Anterior cingulate cortex (tissue), 58 donors: Measurements from ENCODE around the gene CNOT4.

Experiments
- DNase-seq, 58 donors: peaks; one replicate each; lab custom pipeline; 2025; lab: John Stamatoyannopoulos, UW

CNOT4 gene

GRCh38 chr7:135407884-135408283 lies 102.0 kb downstream of the CNOT4 start:
- no peak for DNase-seq

GRCh38 chr7:135406918-135407317 lies 103.0 kb downstream of the CNOT4 start:
- DNase-seq, result no peak

GRCh38 chr7:135405969-135406368 lies 103.9 kb downstream of the CNOT4 start:
- no peak for DNase-seq

- no peak for DNase-seq
These were observed 106.6 kb downstream of the CNOT4 start for GRCh38 chr7:135403302-135403701.

GRCh38 chr7:135397689-135398088 lies 112.2 kb downstream of the CNOT4 start:
- DNase-seq, result no peak

- no peak for DNase-seq
These were observed 117.2 kb downstream of the CNOT4 start for GRCh38 chr7:135392701-135393100.

- DNase-seq, result no peak
These were observed 118.4 kb downstream of the CNOT4 start for GRCh38 chr7:135391514-135391913.

GRCh38 chr7:135390829-135391228 lies 119.1 kb downstream of the CNOT4 start:
- no peak for DNase-seq

- DNase-seq, result no peak
These were observed 119.9 kb downstream of the CNOT4 start for GRCh38 chr7:135389971-135390370.

- DNase-seq, result no peak
These were observed 121.3 kb downstream of the CNOT4 start for GRCh38 chr7:135388616-135389015.

- DNase-seq, result no peak
These were observed 123.1 kb downstream of the CNOT4 start for GRCh38 chr7:135386776-135387175.

GRCh38 chr7:135386181-135386580 lies 123.7 kb downstream of the CNOT4 start:
- DNase-seq, result no peak

- peak in 6 of 58 donors; percentile 2 to 29 (median 6) for DNase-seq
These were observed 124.7 kb downstream of the CNOT4 start for GRCh38 chr7:135385209-135385608.

- no peak for DNase-seq
These were observed 126.3 kb downstream of the CNOT4 start for GRCh38 chr7:135383525-135384175.

GRCh38 chr7:135382173-135382572 lies 127.7 kb downstream of the CNOT4 start:
- no peak for DNase-seq

- DNase-seq, result no peak
These were observed 128.5 kb downstream of the CNOT4 start for GRCh38 chr7:135381369-135381768.

- DNase-seq, result no peak
These were observed 129.6 kb downstream of the CNOT4 start for GRCh38 chr7:135380351-135380750.

- no peak for DNase-seq
These were observed 132.7 kb downstream of the CNOT4 start for GRCh38 chr7:135377171-135377570.

GRCh38 chr7:135375908-135376699 lies 133.8 kb downstream of the CNOT4 start:
- no peak for DNase-seq

- no peak for DNase-seq
These were observed 135.2 kb downstream of the CNOT4 start for GRCh38 chr7:135374736-135375135.

GRCh38 chr7:135372222-135372621 lies 137.7 kb downstream of the CNOT4 start:
- no peak for DNase-seq

- no peak for DNase-seq
These were observed 139.2 kb downstream of the CNOT4 start for GRCh38 chr7:135370656-135371055.
